GM23338 (cell line): Measurements from ENCODE around the gene WIPF1. TPM values are rescaled to one million over a fixed set of nuclear protein-coding genes. Genes with fewer than 3 reads are reported as not detected.

Source experiments
- ATAC-seq: fragments of 200-7000 bp; cut with Tn5 transposase; 3 replicates; pipeline ENCODE4 v1.9.1; 2020
- DNase-seq: peaks from one replicate; pipeline ENCODE4 v3.0.0-alpha.2; 2015; ENCODE audit warnings: low spot score
- H2AFZ ChIP-seq: fragments of 200-600 bp; sonication (generic); 2 replicates; pipeline ENCODE4 v1.8.0; 2016; ENCODE audit warnings: antibody characterized with exemption, mild to moderate bottlenecking, moderate library complexity
- H3F3A ChIP-seq: fragments of 200-600 bp; sonication (generic); replicated peaks from 2 replicates; pipeline ENCODE4 v1.8.0; 2017; ENCODE audit warnings: antibody characterized with exemption, mixed run types, low read depth
- H3K27ac ChIP-seq: fragments of 200-600 bp; sonication (generic); 2 replicates; pipeline ENCODE4 v1.6.1; 2016; ENCODE audit warnings: low read depth
- H3K27me3 ChIP-seq: fragments of 200-600 bp; sonication (generic); 2 replicates; pipeline ENCODE4 v1.8.0; 2016; ENCODE audit warnings: mild to moderate bottlenecking, mixed run types, moderate library complexity; ENCODE audit not compliant: insufficient read depth
- H3K36me3 ChIP-seq: fragments of 200-600 bp; sonication (generic); 2 replicates; pipeline ENCODE4 v1.8.0; 2016; ENCODE audit warnings: mild to moderate bottlenecking; ENCODE audit not compliant: insufficient read depth
- H3K4me1 ChIP-seq: fragments of 200-600 bp; sonication (generic); 2 replicates; pipeline ENCODE4 v1.8.0; 2016; ENCODE audit warnings: mild to moderate bottlenecking, moderate library complexity; ENCODE audit not compliant: insufficient read depth
- H3K4me2 ChIP-seq: fragments of 200-600 bp; sonication (generic); 2 replicates; pipeline ENCODE4 v1.7.1; 2017; ENCODE audit warnings: mixed run types
- H3K4me3 ChIP-seq: fragments of 200-600 bp; sonication (generic); 2 replicates; pipeline ENCODE4 v1.6.1; 2016; ENCODE audit warnings: mixed run types
- H3K79me2 ChIP-seq: fragments of 200-600 bp; sonication (generic); replicated peaks from 2 replicates; pipeline ENCODE4 v1.8.0; 2017; ENCODE audit warnings: mild to moderate bottlenecking; ENCODE audit not compliant: insufficient read depth
- H3K9me2 ChIP-seq: fragments of 200-600 bp; sonication (generic); 2 replicates; pipeline ENCODE4 v1.8.0; 2017; ENCODE audit not compliant: insufficient read depth
- H4K20me1 ChIP-seq: fragments of 200-600 bp; sonication (generic); replicated peaks from 2 replicates; pipeline ENCODE4 v1.8.0; 2017; ENCODE audit warnings: mild to moderate bottlenecking; ENCODE audit not compliant: insufficient read depth
- H3K27ac Mint-ChIP-seq: 2 replicates; pipeline ENCODE4 v1.8.0; 2020; ENCODE audit warnings: inconsistent platforms, mild to moderate bottlenecking, moderate library complexity, mixed read lengths
- H3K27me3 Mint-ChIP-seq: 3 replicates; pipeline ENCODE4 v1.8.0; 2022; ENCODE audit warnings: low read depth, mild to moderate bottlenecking, moderate library complexity, mixed read lengths, inconsistent platforms; ENCODE audit not compliant: insufficient read depth, poor library complexity
- H3K36me3 Mint-ChIP-seq: 3 replicates; pipeline ENCODE4 v1.8.0; 2021; ENCODE audit warnings: low read depth, mild to moderate bottlenecking, inconsistent platforms, moderate library complexity, mixed read lengths
- H3K4me1 Mint-ChIP-seq: 3 replicates; pipeline ENCODE4 v1.8.0; 2020; ENCODE audit warnings: mild to moderate bottlenecking, inconsistent platforms, mixed read lengths
- H3K4me3 Mint-ChIP-seq: 3 replicates; pipeline ENCODE4 v1.8.0; 2021; ENCODE audit warnings: moderate library complexity, mild to moderate bottlenecking, inconsistent platforms, mixed read lengths
- H3K9me3 Mint-ChIP-seq: 3 replicates; pipeline ENCODE4 v1.8.0; 2020; ENCODE audit warnings: moderate library complexity, mild to moderate bottlenecking, inconsistent platforms, mixed read lengths
- CREB1 ChIP-seq: fragments of 250-450 bp; sonication (Bioruptor Pico); IDR thresholded peaks from 2 replicates; pipeline ENCODE4 v1.5.0; 2020; ENCODE audit warnings: low read depth, mild to moderate bottlenecking, moderate library complexity
- CTCF ChIP-seq, 2 experiments: fragments of 200-600 bp in 1 of 2; sonication (generic) in 1 of 2; conservative IDR thresholded peaks; 2 replicates each; pipeline versions ENCODE4 v1.5.1 to v1.6.1; 2016 to 2017; ENCODE audit warnings: antibody characterized with exemption in 2 of 2, low read depth in 2 of 2, mild to moderate bottlenecking in 2 of 2, moderate library complexity in 1 of 2
- ETS1 ChIP-seq: IDR thresholded peaks from 2 replicates; pipeline ENCODE4 v1.6.1; 2016; ENCODE audit warnings: antibody characterized with exemption
- EZH2 ChIP-seq: fragments of 200-600 bp; sonication (generic); IDR thresholded peaks from one replicate; pipeline ENCODE4 v1.8.0; 2017; ENCODE audit warnings: antibody characterized with exemption, mild to moderate bottlenecking, low read depth; ENCODE audit not compliant: unreplicated experiment
- EZH2phosphoT487 ChIP-seq: fragments of 200-600 bp; sonication (generic); IDR thresholded peaks from one replicate; pipeline ENCODE4 v1.8.1; 2018; ENCODE audit warnings: antibody characterized with exemption; ENCODE audit not compliant: unreplicated experiment
- JUNB ChIP-seq: IDR thresholded peaks from one replicate; pipeline ENCODE4 v1.6.1; 2016; ENCODE audit warnings: antibody characterized with exemption; ENCODE audit not compliant: unreplicated experiment
- NANOG ChIP-seq: IDR thresholded peaks from 2 replicates; pipeline ENCODE4 v1.6.1; 2016; ENCODE audit warnings: antibody characterized with exemption, borderline replicate concordance
- POLR2AphosphoS5 ChIP-seq: IDR thresholded peaks from 2 replicates; pipeline ENCODE4 v1.6.1; 2016; ENCODE audit warnings: antibody characterized with exemption, low read depth
- REST ChIP-seq: IDR thresholded peaks from one replicate; pipeline ENCODE4 v1.6.1; 2018; ENCODE audit warnings: antibody characterized with exemption; ENCODE audit not compliant: unreplicated experiment
- STAT1 ChIP-seq: IDR thresholded peaks from one replicate; pipeline ENCODE4 v1.6.1; 2016; ENCODE audit warnings: antibody characterized with exemption; ENCODE audit not compliant: unreplicated experiment
- ZNF114 ChIP-seq: fragments of 250-450 bp; sonication (Bioruptor Pico); IDR thresholded peaks from 2 replicates; pipeline ENCODE4 v1.5.0; 2020; ENCODE audit warnings: mild to moderate bottlenecking, moderate library complexity
- ZNF331 ChIP-seq: fragments of 250-450 bp; sonication (Bioruptor Pico); IDR thresholded peaks from 2 replicates; pipeline ENCODE4 v1.5.0; 2020; ENCODE audit warnings: low read depth, mild to moderate bottlenecking, moderate library complexity
- polyA plus RNA-seq: library from polyadenylated mRNA; unstranded; fragments of >200 nt; fragmentation: Nextera tagmentation; extraction: Ambion mirVana; gene quantifications from 2 replicates; pipeline ENCODE4 v1.2.1, GENCODE V29; 2016
- total RNA-seq: library from RNA; depleted of rRNA; stranded (reverse); fragments of >200 nt; shearing (Covaris generic); gene quantifications from 2 replicates; pipeline ENCODE4 v1.2.3, GENCODE V29; 2014

WIPF1 gene
- total and polyA plus RNA-seq, 2 experiments from 2014 or later, result 3.0 to 6.0 TPM

- H2AFZ ChIP-seq, result no peak overlapping the region
- H3K4me2 ChIP-seq, result no peak overlapping the region
- no peak overlapping the region for H3K4me3 ChIP-seq
- TF ChIP-seq ETS1 (no peak), CTCF (conservative IDR thresholded peaks at IDR 0.05; ENCODE audit: low read depth in 2 of 2) (no peak)
- Mint-ChIP-seq H3K27ac (no peak overlapping the region), H3K9me3 (peaks cover 2% of the 10 kb centered on the region; the same call in 1 of the 3 replicates), H3K27me3 (peaks cover 3% of the 10 kb centered on the region), H3K4me3 (no peak overlapping the region), H3K36me3 (no peaks in the 10 kb centered on the region), H3K4me1 (peaks cover 5% of the 10 kb centered on the region; the same call in 2 of the 3 replicates)
- H3K9me2 ChIP-seq, result no peaks in the 10 kb centered on the region
- ATAC-seq, result no peak
- no peak for DNase-seq
- peaks cover 5% of the 10 kb centered on the region; the same call in 1 of the 2 replicates for H3K4me1 ChIP-seq
- no peaks in the 10 kb centered on the region for H4K20me1 ChIP-seq
- H3F3A ChIP-seq, result no peaks in the 10 kb centered on the region
- H3K36me3 ChIP-seq, result no peaks in the 10 kb centered on the region
- H3K27me3 ChIP-seq, result no peaks in the 10 kb centered on the region
- H3K79me2 ChIP-seq, result no peaks in the 10 kb centered on the region
- no peak overlapping the region for H3K27ac ChIP-seq
Observed at GRCh38 chr2:174545240-174545639, 52.4 kb downstream of the WIPF1 start.

- H3K4me3 Mint-ChIP-seq, result no peak overlapping the region
- Histone ChIP-seq H3K4me1 (peaks cover 5% of the 10 kb centered on the region; the same call in 1 of the 2 replicates), H3F3A (no peaks in the 10 kb centered on the region), H3K79me2 (no peaks in the 10 kb centered on the region), H3K27ac (no peak overlapping the region), H2AFZ (no peak overlapping the region), H3K36me3 (no peaks in the 10 kb centered on the region), H3K9me2 (no peaks in the 10 kb centered on the region), H4K20me1 (no peaks in the 10 kb centered on the region), H3K4me3 (no peak overlapping the region), H3K4me2 (no peak overlapping the region), H3K27me3 (no peaks in the 10 kb centered on the region)
- H3K4me1 Mint-ChIP-seq, result peaks cover 5% of the 10 kb centered on the region; the same call in 2 of the 3 replicates
- peaks cover 2% of the 10 kb centered on the region; the same call in 1 of the 3 replicates for H3K9me3 Mint-ChIP-seq
- H3K36me3 Mint-ChIP-seq, result no peaks in the 10 kb centered on the region
- no peak overlapping the region for H3K27ac Mint-ChIP-seq
- H3K27me3 Mint-ChIP-seq, result peaks cover 3% of the 10 kb centered on the region
- TF ChIP-seq EZH2 (no peak), EZH2phosphoT487 (no peak), ZNF114 (CRISPR knock-in tag) (no peak), JUNB (no peak), POLR2AphosphoS5 (no peak), REST (no peak), CTCF (conservative IDR thresholded peaks at IDR 0.05; ENCODE audit: low read depth in 2 of 2) (no peak), STAT1 (no peak), NANOG (no peak), ZNF331 (CRISPR knock-in tag) (no peak), CREB1 (CRISPR knock-in tag) (no peak), ETS1 (no peak)
- ATAC-seq, result no peak
- no peak for DNase-seq
Observed at GRCh38 chr2:174544802-174545201, 52.8 kb downstream of the WIPF1 start.
